NOMO-1 treated with dmso at 0.1 percent for 144 hours (cell line): ENCODE measurements around the gene AIG1.
"Not testable (repeated sequence)": the region's sequence is repeated elsewhere in the genome, so short reads cannot be mapped to it uniquely, and the experiment has no call there.

Experiments used
- DNase-seq: peaks from one replicate; lab custom pipeline; 2025; ENCODE audit not compliant: unreplicated experiment; lab: John Stamatoyannopoulos, UW

Gene AIG1

DNA sequence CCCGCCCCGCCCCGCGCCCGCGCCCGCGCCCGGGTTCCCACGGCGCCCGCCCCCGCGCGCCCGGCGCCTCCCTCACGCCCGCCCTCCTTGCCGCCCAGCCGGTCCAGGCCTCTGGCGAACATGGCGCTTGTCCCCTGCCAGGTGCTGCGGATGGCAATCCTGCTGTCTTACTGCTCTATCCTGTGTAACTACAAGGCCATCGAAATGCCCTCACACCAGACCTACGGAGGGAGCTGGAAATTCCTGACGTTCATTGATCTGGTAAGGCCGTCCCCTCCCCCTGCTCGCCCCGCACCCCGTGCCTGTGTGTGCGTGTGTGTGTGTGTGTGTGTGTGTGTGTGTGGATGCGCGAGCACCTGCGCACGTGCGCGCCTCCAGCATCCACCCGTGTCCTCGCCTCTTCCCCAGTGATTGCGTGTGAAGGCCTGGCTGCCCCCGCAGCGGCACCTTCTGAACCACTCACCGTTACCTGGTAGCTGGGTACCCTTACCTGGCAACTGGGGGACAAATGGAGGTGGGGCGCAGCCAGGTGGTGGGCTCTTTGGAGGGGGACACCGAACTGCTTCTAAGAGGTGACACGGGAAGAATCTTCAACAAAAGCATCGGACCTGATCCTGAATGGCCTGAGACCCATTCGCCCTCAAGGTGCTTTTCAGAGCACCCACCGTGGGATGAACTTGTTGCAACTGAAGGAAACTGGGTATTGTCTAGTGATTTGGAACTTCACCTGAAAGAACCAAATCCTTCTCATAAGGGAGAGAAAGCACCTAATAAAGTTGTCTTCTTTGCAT lies at the start of gene AIG1:
TSS of gene AIG1 (plus strand) at position 84 of the 791 bp plus-strand sequence. CDS start at position 121, 37 bp downstream.
- DNase-seq: no peak

- no peak for DNase-seq
Measured at GRCh38 chr6:143014764-143015163, 45.9 kb upstream of the AIG1 start.

DNA sequence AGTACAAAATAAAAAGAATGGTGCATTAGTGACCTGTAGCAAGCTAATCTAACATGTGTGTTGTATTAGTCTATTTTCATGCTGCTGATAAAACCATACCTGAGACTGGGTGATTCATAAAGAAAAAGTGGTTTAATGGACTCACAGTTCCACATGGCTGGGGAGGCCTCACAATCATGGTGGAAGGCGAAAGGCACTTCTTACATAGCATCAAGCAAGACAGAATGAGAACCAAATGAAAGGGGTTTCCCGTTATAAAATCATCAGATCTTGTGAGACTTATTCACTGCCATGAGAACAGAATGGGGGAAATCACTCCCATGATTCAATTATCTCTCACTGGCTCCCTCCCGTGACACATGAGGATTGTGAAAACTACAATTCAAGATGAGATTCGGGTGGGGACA lies 45.4 kb upstream of the AIG1 start:
- DNase-seq: no peak

DNA sequence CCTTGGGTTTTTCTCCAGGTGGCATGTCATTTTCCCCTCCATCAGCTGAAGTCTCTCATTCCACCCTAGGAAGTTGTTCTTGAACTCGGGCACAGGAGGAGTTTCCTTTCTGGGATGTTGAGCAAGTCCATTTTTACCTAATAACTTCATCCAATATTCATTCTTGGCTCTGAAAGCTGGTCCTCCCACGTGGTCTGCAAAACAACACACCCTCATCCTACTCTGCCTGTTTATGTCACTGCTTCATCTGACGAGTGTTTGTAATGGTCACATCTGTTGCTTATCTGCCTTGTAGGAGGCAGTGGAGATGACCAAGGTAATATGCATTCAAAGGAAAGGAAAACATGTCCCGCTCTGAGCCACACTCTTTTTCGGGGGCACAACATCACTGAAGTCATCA lies 41.7 kb upstream of the AIG1 start:
- DNase-seq: no peak

DNA sequence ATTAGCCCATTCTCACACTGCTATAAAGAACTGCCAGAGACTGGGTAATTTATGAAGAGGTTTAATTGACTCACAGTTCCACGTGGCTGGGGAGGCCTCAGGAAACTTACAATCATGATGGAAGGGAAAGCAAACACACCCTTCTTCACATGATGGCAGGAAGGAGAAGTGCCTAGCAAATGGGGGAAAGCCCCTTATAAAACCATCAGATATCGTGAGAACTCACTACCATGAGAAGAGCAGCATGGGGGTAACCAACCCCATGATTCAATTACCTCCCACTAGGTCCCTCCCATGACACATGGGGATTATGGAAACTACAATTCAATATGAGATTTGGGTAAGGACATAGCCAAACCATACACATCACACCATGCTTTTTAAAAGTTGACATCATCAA lies 39.8 kb upstream of the AIG1 start:
- DNase-seq: not testable (repeated sequence)

GRCh38 chr6:143021543-143021942 lies 39.1 kb upstream of the AIG1 start:
- DNase-seq: no peak

GRCh38 chr6:143022587-143022986 lies 38.1 kb upstream of the AIG1 start:
- DNase-seq: no peak

GRCh38 chr6:143023695-143024094 lies 37.0 kb upstream of the AIG1 start:
- no peak for DNase-seq

GRCh38 chr6:143024977-143025376 lies 35.7 kb upstream of the AIG1 start:
- DNase-seq: no peak

- no peak for DNase-seq
Measured at GRCh38 chr6:143026696-143027449, 33.8 kb upstream of the AIG1 start.

DNA sequence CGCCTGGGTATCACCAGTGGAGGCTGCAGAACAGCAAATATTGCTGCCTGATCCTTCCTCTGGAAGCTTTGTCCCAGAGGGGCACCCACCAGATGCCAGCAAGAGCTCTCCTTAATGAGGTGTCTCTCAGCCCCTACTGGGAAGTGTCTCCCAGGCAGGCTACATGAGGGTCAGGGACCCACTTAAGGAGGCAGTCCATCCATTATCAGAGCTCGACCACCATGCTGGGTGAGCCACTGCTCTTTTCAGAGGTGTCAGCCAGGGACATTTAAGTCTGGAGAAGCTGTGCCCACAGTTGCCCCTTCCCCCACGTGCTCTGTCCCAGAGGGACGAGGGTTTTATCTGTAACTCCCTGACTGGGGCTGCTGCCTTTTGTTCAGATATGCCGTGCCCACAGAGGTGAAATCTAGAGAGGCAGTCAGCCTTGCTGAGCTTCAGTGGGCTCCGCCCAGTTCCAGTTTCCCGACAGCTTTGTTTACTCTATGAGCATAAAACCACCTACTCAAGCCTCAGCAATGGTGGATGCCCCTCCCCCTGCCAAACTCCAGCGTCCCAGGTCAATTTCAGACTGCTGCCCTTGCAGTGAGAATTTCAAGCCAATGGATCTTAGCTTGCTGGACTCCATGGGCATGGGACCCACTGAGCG lies 25.9 kb upstream of the AIG1 start:
- no peak for DNase-seq

DNA sequence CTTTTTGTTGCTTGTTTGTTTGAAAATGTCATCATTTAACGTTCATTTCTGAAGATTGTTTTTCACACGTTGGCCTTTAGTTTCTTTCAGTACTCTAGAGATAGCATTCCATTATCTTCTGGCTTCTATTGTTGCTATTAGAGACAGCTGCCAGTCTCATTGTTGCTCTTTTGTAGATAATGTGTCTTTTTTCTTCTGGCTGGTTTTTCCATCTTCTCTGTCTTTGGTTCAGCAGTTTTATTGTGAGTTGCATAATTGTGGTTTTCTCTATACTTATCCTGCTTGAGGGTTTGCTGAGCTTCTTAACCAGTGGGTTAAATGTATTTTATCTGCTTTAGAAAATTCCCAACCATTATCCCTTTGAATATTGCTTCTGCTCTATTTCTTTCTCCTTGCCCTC lies 23.2 kb upstream of the AIG1 start:
- DNase-seq: no peak

GRCh38 chr6:143038833-143039232 lies 21.9 kb upstream of the AIG1 start:
- no peak for DNase-seq

- DNase-seq: no peak
Measured at GRCh38 chr6:143039548-143039947, 21.1 kb upstream of the AIG1 start.

DNA sequence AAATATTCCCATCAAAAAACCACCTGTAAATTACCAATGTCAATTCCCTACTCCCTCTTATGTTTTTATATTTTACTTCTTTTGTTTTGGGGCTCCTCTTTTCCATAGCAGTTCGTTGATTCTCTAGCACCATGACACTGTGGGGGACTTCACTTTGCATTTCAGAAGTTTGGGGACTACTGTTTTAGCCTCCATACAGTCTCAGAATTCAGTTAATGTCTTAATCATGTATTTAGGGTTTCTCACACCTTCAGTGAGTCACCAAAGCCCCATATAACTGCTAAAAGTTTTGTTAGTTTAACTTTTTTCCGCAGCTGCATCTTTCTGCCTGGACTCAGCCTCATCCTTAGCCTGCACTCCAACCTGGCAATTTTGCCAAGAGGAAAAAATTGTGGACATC lies 20.7 kb upstream of the AIG1 start:
- DNase-seq: no peak

DNA sequence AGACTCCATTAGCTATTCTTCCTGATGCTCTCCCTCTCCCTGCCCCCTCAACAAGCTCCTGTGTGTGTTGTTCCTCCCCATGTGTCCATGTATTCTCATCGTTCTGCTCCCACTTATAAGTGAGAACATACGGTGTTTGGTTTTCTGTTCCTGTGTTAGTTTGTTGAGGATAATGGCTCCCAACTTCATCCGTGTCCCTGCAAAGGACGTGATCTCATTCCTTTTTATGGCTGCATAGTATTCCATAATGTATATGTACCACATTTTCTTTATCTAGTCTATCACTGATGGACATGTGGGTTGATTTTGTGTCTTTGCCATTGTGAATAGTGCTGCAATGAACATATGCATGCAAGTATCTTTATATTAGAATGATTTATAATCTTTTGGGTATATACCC lies 16.3 kb upstream of the AIG1 start:
- DNase-seq: not testable (repeated sequence)

- DNase-seq: no peak
Measured at GRCh38 chr6:143049611-143050010, 11.1 kb upstream of the AIG1 start.

DNA sequence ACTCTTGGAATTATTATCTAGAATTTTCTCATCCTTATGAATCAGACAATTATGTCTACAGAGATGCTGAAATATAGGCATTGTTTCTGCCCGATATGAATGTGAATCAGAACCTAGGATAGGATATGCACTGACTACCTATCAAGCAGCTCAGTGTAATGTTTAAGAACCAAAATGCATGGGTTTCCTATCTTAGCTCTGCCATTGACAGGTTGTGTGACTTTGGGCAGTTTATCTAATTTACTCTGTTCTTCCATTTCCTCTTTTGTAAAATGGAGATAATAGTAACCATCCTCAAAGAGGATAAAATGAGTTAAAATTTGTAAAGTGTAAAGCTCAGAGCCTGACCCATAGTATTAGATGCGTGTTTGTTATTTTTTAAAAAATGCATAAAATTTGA lies 10.2 kb upstream of the AIG1 start:
- no peak for DNase-seq

GRCh38 chr6:143052282-143052681 lies 8.4 kb upstream of the AIG1 start:
- no peak for DNase-seq

DNA sequence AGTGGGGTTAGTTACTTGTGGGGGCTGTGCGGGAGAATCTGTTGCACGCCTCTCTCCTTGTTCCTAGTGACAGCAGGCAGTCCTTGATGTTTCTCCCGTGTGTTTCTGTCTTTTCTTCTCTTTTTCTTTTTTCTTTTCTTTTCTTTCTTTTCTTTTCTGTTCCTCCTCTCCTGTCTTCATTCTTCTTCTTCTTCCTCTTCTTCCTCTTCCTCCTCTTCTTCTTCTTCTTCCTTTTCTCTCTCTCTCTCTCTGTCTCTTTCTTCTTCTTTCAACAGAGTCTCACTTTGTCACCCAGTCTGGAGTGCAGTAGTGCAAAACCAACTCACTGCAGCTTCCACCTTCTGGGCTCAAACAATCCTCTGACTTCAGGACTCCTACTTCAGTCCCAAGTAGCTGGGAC lies 6.8 kb upstream of the AIG1 start:
- no peak for DNase-seq

DNA sequence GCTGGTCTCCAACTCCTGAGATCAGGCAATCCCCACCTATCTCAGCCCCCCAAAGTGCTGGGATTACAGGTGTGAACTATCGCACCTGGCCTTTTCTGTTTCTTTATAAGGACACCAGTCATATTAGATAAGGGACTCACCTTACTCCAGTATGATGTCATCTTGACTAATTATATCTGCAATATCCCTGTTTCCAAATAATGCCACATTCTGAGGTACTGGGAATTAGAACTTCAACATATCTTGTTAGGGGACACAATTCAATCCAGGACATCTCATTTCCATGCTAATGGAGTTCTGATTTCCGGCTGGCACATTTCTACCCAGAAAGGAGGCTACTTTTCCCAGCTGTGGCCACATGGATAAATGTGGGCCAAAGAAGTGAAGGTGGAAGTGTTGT lies 6.4 kb upstream of the AIG1 start:
- no peak for DNase-seq

- DNase-seq: no peak
Measured at GRCh38 chr6:143055213-143055612, 5.5 kb upstream of the AIG1 start.
